ENCODE data around the gene NOC4L.

DNA sequence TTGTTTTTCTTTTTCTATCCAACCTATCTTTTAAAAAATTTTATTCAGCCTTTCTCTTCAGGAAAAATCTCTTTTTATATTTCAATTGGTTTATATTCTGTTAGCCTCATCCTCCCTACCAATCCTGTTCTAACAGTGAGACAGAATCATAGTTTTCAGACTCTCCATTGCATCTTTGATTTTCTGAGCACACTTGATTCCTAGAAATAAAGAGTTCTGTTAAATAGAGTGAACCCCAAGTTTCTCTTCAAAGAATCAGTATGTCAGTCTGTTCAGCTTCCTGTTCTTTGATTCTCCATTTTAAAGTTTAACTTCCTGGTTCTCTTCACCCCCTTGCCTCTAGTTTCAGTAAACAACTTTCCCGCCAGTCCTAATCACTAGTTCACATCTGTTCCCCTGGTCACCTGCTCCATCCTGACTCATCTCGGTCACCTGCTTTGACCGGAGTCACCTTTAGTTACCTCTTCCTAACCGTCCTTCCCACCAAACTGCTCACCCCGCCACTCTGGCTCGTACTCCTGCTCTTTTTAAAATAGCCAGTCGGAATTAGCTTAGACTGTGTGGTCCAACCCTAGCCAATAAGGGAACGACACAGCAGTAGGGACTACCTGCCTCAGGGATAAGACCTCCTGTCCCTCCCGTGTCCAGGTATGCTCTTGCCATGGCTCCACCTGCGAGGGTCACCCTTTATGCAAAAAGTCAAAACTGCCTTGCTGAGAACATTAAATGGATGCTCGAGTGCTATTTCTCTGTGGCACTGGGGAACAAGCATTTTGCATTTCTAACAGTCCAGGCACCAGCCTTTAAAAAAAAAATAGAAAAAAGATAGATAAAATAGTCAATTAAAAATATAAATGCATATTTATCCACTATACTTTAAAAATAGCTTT, 48.5 kb upstream of the NOC4L start:
- no peak for TF ChIP-seq POLR2A (IDR thresholded peaks at IDR 0.05)
- TF ChIP-seq, protein P1, sequence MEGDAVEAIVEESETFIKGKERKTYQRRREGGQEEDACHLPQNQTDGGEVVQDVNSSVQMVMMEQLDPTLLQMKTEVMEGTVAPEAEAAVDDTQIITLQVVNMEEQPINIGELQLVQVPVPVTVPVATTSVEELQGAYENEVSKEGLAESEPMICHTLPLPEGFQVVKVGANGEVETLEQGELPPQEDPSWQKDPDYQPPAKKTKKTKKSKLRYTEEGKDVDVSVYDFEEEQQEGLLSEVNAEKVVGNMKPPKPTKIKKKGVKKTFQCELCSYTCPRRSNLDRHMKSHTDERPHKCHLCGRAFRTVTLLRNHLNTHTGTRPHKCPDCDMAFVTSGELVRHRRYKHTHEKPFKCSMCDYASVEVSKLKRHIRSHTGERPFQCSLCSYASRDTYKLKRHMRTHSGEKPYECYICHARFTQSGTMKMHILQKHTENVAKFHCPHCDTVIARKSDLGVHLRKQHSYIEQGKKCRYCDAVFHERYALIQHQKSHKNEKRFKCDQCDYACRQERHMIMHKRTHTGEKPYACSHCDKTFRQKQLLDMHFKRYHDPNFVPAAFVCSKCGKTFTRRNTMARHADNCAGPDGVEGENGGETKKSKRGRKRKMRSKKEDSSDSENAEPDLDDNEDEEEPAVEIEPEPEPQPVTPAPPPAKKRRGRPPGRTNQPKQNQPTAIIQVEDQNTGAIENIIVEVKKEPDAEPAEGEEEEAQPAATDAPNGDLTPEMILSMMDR (IDR thresholded peaks at IDR 0.05): no peak

Measured in body of pancreas (tissue), 4 donors.